KMS-11 (cell line): Measurements from ENCODE around the gene CCDC68.

Experiments
- H2AFZ ChIP-seq: fragments of 200-600 bp; sonication (generic); 2 replicates; pipeline ENCODE4 v1.6.1; 2016; ENCODE audit warnings: antibody characterized with exemption, mixed run types, low read depth
- H3K27ac ChIP-seq: fragments of 200-600 bp; sonication (generic); 2 replicates; pipeline ENCODE4 v1.6.1; 2016; ENCODE audit warnings: mild to moderate bottlenecking, mixed run types
- H3K27me3 ChIP-seq: fragments of 200-600 bp; sonication (generic); 2 replicates; pipeline ENCODE4 v1.6.1; 2017; ENCODE audit warnings: mild to moderate bottlenecking, low read depth, mixed run types, moderate library complexity; ENCODE audit not compliant: insufficient read depth
- H3K36me3 ChIP-seq: fragments of 200-600 bp; sonication (generic); 2 replicates; pipeline ENCODE4 v1.6.1; 2017; ENCODE audit warnings: mild to moderate bottlenecking, mixed run types; ENCODE audit not compliant: insufficient read depth
- H3K4me1 ChIP-seq: fragments of 200-600 bp; sonication (generic); 2 replicates; pipeline ENCODE4 v1.6.1; 2016; ENCODE audit warnings: mild to moderate bottlenecking, low read depth, mixed run types; ENCODE audit not compliant: poor library complexity, severe bottlenecking
- H3K4me2 ChIP-seq: fragments of 200-600 bp; sonication (generic); 2 replicates; pipeline ENCODE4 v1.7.0; 2016; ENCODE audit warnings: mild to moderate bottlenecking, mixed run types
- H3K4me3 ChIP-seq: fragments of 200-600 bp; sonication (generic); IDR thresholded peaks from 2 replicates; pipeline ENCODE4 v1.6.1; 2017; ENCODE audit warnings: low read depth, low read length, mixed read lengths; ENCODE audit not compliant: insufficient read depth
- H3K79me2 ChIP-seq: fragments of 200-600 bp; sonication (generic); 2 replicates; pipeline ENCODE4 v1.6.1; 2016; ENCODE audit warnings: low read depth, mixed run types; ENCODE audit not compliant: insufficient read depth
- H3K9ac ChIP-seq: fragments of 200-600 bp; sonication (generic); 2 replicates; pipeline ENCODE4 v1.6.1; 2016; ENCODE audit warnings: mild to moderate bottlenecking, mixed run types
- H4K20me1 ChIP-seq: fragments of 200-600 bp; sonication (generic); 2 replicates; pipeline ENCODE4 v1.6.1; 2016; ENCODE audit warnings: mild to moderate bottlenecking, mixed run types; ENCODE audit not compliant: insufficient read depth
- CTCF ChIP-seq: fragments of 200-600 bp; sonication (generic); conservative IDR thresholded peaks from 2 replicates; pipeline ENCODE4 v1.6.1; 2017; ENCODE audit warnings: low read depth, mild to moderate bottlenecking, antibody characterized with exemption, low read length, moderate library complexity, mixed read lengths

The CCDC68 gene

DNA sequence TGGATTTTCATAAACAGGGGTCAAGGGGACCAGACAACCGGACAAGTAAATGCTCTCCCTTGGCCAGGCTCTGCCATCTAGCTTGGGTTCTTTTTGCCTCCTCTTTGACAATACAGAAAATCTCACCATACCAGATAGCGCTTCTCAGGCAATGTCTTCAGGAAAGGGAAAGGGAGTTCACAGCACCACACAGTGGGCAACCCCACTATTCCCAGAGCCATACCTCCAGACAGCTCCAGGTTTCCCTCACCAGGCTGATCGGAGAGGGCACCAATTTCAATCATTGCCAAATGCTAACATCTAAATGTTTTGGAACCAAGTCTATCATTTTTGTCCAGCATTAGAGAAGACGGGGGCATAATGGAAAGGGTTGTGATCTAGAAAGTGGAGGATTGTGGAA lies 28.1 kb downstream of the CCDC68 start:
- H3K4me2 ChIP-seq = no peak overlapping the region
- H4K20me1 ChIP-seq = no peaks in the 10 kb centered on the region
- no peak overlapping the region for H3K27ac ChIP-seq
- no peak overlapping the region for H3K4me3 ChIP-seq
- H3K36me3 ChIP-seq = no peaks in the 10 kb centered on the region
- H3K9ac ChIP-seq = no peak overlapping the region
- H3K4me1 ChIP-seq = no peaks in the 10 kb centered on the region
- TF ChIP-seq CTCF = no peak
- no peaks in the 10 kb centered on the region for H3K27me3 ChIP-seq
- no peak overlapping the region for H2AFZ ChIP-seq
- no peaks in the 10 kb centered on the region for H3K79me2 ChIP-seq

DNA sequence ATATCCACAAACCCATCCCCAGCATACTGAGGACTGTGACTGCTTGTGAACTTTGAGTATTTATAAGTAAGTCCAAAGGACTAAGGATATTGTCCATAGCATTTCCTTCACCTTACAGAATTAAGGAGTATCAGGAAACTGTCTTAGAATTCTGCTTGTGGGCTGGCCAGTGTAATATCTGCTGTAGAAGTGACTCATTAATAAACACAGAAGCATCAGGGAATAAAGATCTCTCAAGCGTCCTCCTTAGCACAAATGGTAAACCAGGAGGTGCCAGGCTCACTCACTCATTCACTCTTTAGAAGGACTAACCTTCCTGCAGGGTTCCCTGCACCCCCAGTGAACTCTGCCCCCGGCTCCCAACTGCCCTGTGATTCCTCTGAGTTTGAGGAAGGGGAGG lies 31.0 kb downstream of the CCDC68 start:
- Histone ChIP-seq H4K20me1 (no peaks in the 10 kb centered on the region), H2AFZ (no peak overlapping the region), H3K4me2 (no peak overlapping the region), H3K36me3 (no peaks in the 10 kb centered on the region), H3K4me1 (no peaks in the 10 kb centered on the region), H3K27ac (no peak overlapping the region), H3K27me3 (no peaks in the 10 kb centered on the region), H3K9ac (no peak overlapping the region), H3K79me2 (no peaks in the 10 kb centered on the region), H3K4me3 (no peak overlapping the region)
- no peak for TF ChIP-seq CTCF

GRCh38 chr18:54926593-54927325 lies 32.5 kb downstream of the CCDC68 start:
- no peaks in the 10 kb centered on the region for H3K36me3 ChIP-seq
- no peak for TF ChIP-seq CTCF
- H3K27ac ChIP-seq = no peak overlapping the region
- no peak overlapping the region for H3K4me2 ChIP-seq
- no peaks in the 10 kb centered on the region for H3K79me2 ChIP-seq
- no peak overlapping the region for H2AFZ ChIP-seq
- H3K27me3 ChIP-seq = no peaks in the 10 kb centered on the region
- H4K20me1 ChIP-seq = no peaks in the 10 kb centered on the region
- H3K9ac ChIP-seq = no peak overlapping the region
- H3K4me3 ChIP-seq = no peak overlapping the region
- no peaks in the 10 kb centered on the region for H3K4me1 ChIP-seq

DNA sequence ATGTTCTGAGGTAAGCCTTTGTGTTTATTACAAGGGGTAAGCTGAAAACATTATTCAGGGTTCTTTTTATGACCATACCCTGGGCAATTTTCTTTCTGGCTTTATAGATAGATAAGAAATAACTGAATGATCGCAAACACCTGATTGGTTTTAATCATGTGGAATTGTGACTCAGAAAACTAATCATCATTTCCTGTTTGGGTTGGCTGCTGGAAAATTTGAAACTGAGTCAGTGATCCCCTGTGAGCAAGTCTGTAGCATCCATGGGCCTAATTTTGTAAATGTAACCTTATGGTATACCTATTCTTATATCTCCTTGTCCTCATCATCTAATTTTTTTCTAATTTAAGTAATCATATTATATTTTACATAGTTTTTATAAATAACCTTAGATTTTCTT lies 34.3 kb downstream of the CCDC68 start:
- Histone ChIP-seq H3K4me1 (no peaks in the 10 kb centered on the region), H3K4me2 (no peak overlapping the region), H3K27me3 (no peaks in the 10 kb centered on the region), H3K27ac (no peak overlapping the region), H4K20me1 (no peaks in the 10 kb centered on the region), H2AFZ (no peak overlapping the region), H3K36me3 (no peaks in the 10 kb centered on the region), H3K4me3 (no peak overlapping the region), H3K9ac (no peak overlapping the region), H3K79me2 (no peaks in the 10 kb centered on the region)
- TF ChIP-seq CTCF = no peak
